NT2/D1 (cell line): ENCODE results near the gene VENTX.

ENCODE experiments used
- YY1 ChIP-seq: IDR thresholded peaks from 2 replicates; pipeline ENCODE4 v1.6.1; 2011; ENCODE audit not compliant: insufficient read length, insufficient read depth
- ZNF274 ChIP-seq: IDR thresholded peaks from 2 replicates; pipeline ENCODE4 v1.6.1; 2011; ENCODE audit warnings: mild to moderate bottlenecking, low read depth, low read length

- no peak for TF ChIP-seq ZNF274
- no peak for TF ChIP-seq YY1
These were observed 13.9 kb downstream of the VENTX start for GRCh38 chr10:133251388-133252222.
